ENCODE results near the gene DNAJC21. TPM values are rescaled to one million over a fixed set of nuclear protein-coding genes. Genes with fewer than 3 reads are reported as not detected.
"Not testable (repeated sequence)": the region's sequence is repeated elsewhere in the genome, so short reads cannot be mapped to it uniquely, and the experiment has no call there.

The DNAJC21 gene
- total and polyA plus RNA-seq, 2 of the 4 experiments (the other 2 are of a cell fraction) = 8.8 to 12.7 TPM

DNA sequence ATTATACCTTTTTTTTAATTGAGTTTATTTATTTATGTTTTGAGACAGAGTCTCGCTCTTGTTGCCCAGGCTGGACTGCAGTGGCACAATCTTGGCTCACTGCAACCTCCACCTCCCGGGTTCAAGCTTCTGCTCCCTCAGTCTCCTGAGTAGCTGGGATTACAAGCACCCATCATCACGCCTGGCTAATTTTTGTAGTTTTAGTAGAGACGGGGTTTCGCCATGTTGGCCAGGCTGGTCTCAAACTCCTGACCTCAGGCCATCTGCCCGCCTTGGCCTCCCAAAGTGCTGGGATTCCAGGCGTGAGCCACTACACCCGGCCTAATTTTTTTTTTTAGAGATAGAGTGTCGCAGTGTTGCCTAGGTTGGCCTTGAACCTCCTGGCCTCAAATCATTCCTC lies 6.1 kb upstream of the DNAJC21 start:
- DNase-seq; BruUV-seq (replicated peaks); in situ Hi-C loops (cut with MboI; ENCODE audit: low sequenced_read_pairs); H3K9me1 ChIP-seq (ENCODE audit: insufficient read depth, low read length); H3K27me3 ChIP-seq (ENCODE audit: control insufficient read depth, insufficient read depth, low read length); H3K4me3 ChIP-seq (ENCODE audit: insufficient read depth, low read depth, low read length); H3K9ac ChIP-seq (ENCODE audit: low read depth, low read length); H3K56ac ChIP-seq (ENCODE audit: extremely low read depth, insufficient read depth, low read length); H3K9me3 ChIP-seq (ENCODE audit: control insufficient read depth, insufficient read depth, low read length); H4K20me1 ChIP-seq (ENCODE audit: insufficient read depth, low read length); H2AK9ac ChIP-seq (replicated peaks; ENCODE audit: low read depth, low read length, poor library complexity); H2BK15ac ChIP-seq (ENCODE audit: low read depth, low read length); intact Hi-C loops (cut with micrococcal nuclease); dilution Hi-C loops (cut with HindIII; ENCODE audit: low sequenced_read_pairs, unreplicated experiment); H3K23ac ChIP-seq (ENCODE audit: low read depth, low read length); ATAC-seq (ENCODE audit: low read depth); H3K4me1 ChIP-seq (ENCODE audit: control insufficient read depth, insufficient read depth, low read length); H2BK20ac ChIP-seq (ENCODE audit: low read depth, low read length); H2AFZ ChIP-seq (replicated peaks; ENCODE audit: low read length, poor library complexity): not testable (repeated sequence)
- Histone ChIP-seq H3K4me2 (ENCODE audit: low read depth, low read length) (0 out of 2 replicates have a peak overlapping the region, but pooled peaks have one; percentile 72), H3K4ac (ENCODE audit: low read depth, low read length) (peak overlapping the region; percentile 42), H3K14ac (replicated peaks; ENCODE audit: low read depth, low read length) (peak overlapping the region; percentile 78), H4K5ac (ENCODE audit: low read depth, low read length) (peak overlapping the region; percentile 79), H3K18ac (ENCODE audit: low read depth, low read length) (peak overlapping the region; percentile 89), H3K79me1 (ENCODE audit: low read depth in 1 of 2, low read length in 2 of 2) (peaks cover 6 to 36% of the 10 kb centered on the region in 2 experiments; a peak in 3 of 4 replicates), H3K36me3 (ENCODE audit: control insufficient read depth, insufficient read depth, low read length) (peaks cover 18% of the 10 kb centered on the region), H2BK5ac (ENCODE audit: low read depth, low read length, poor library complexity, severe bottlenecking) (peak overlapping the region; percentile 86), H2BK120ac (ENCODE audit: low read depth, low read length) (peak overlapping the region; percentile 33), H4K91ac (ENCODE audit: insufficient read depth, low read depth, low read length) (0 out of 2 replicates have a peak overlapping the region, but pooled peaks have one; percentile 10), H4K8ac (ENCODE audit: low read depth in 2 of 2, low read length in 2 of 2) (0 out of 4 replicates have a peak overlapping the region, but pooled peaks have one; percentile 3 to 28), H3K27ac (ENCODE audit: insufficient read depth, low read length) (peak overlapping the region; percentile 95), H2AK5ac (ENCODE audit: low read depth, low read length) (peak overlapping the region; percentile 9; the same call in 1 of the 2 replicates)
- ChIA-PET CTCF (interaction anchor here (1.2 kb wide), 1 partner anchor 25 kb away, joined by 3 read pairs; no protein-coding TSS in a partner anchor), POLR2A (ENCODE audit: unreplicated experiment) (interaction anchor here (1.0 kb wide), 1 partner anchor 8 kb away, joined by 4 read pairs; the partner anchor contains the start of genes BRIX1 and RAD1)
- WGBS, 2 experiments (ENCODE audit: extremely low coverage in 2 of 2, insufficient read length in 1 of 2) = no CpG with 5 or more reads among the region's 9 CpGs

All from IMR-90 (cell line).